Mucosa of descending colon (tissue), 3 donors: ENCODE results near the gene KLF15. TPM values are rescaled to one million over a fixed set of nuclear protein-coding genes. Genes with fewer than 3 reads are reported as not detected.

ENCODE experiments used
- ATAC-seq: fragments of 200-7000 bp; cut with Tn5 transposase; one replicate; pipeline ENCODE4 v1.9.1; 2020; ENCODE audit warnings: mild to moderate bottlenecking, moderate library complexity
- DNase-seq, 3 donors: peaks; one replicate each; pipeline ENCODE4 v3.0.0-alpha.2; 2020
- H3K36me3 ChIP-seq: fragments of 200-600 bp; one replicate; pipeline ENCODE4 v1.8.0; 2021; ENCODE audit warnings: low read depth, mild to moderate bottlenecking
- H3K4me1 ChIP-seq: fragments of 200-600 bp; one replicate; pipeline ENCODE4 v1.8.0; 2021; ENCODE audit warnings: low read depth, mild to moderate bottlenecking
- H3K4me3 ChIP-seq: fragments of 200-600 bp; one replicate; pipeline ENCODE4 v1.8.0; 2021; ENCODE audit warnings: mild to moderate bottlenecking
- H3K9me3 ChIP-seq: fragments of 200-600 bp; one replicate; pipeline ENCODE4 v1.8.0; 2021; ENCODE audit warnings: mild to moderate bottlenecking
- CTCF ChIP-seq: fragments of 200-600 bp; IDR thresholded peaks from one replicate; pipeline ENCODE4 v1.8.0; 2022; ENCODE audit warnings: antibody characterized with exemption, mild to moderate bottlenecking
- intact Hi-C, 2 donors: fragments of 100-400 bp; cut with DNase I in 1 of 2; cut with micrococcal nuclease in 1 of 2; formaldehyde crosslinking; loops; one replicate each; pipeline versions ENCODE4 v1.11.0 to v1.11.1; 2022; cut with DNase I, micrococcal nuclease
- total RNA-seq, 3 donors: library from RNA; stranded (reverse); fragmentation: NEBNext Ultra II Directional in 2 of 3; extraction: Animal tissue kit (Norgen Biotek cat#: 25700) in 2 of 3; gene quantifications; one replicate each; pipeline versions ENCODE4 v1.2.1 to v1.2.4, GENCODE V29; 2021 to 2023
- donor health status: DM: no; HTN: no; CAD: no; lungs with moderate emphysema.
- donor health status: DM: no; HTN: no; CAD: no.
- donor health status: DM: no; HTN: yes; CAD: no.

Gene KLF15
- total RNA-seq, 3 donors from 2014 or later: 1.3 to 21.9 (median 2.0) TPM

- no peaks in the 10 kb centered on the region for H3K36me3 ChIP-seq
- H3K4me3 ChIP-seq: no peak overlapping the region
- ATAC-seq (no peak), DNase-seq (peak in 1 of 3 donors; percentile 4)
- no peaks in the 10 kb centered on the region for H3K4me1 ChIP-seq
- no peak for TF ChIP-seq CTCF
- intact Hi-C loops: no loop called here
- no peaks in the 10 kb centered on the region for H3K9me3 ChIP-seq
Observed at GRCh38 chr3:126313580-126314304, 43.5 kb downstream of the KLF15 start.

DNA sequence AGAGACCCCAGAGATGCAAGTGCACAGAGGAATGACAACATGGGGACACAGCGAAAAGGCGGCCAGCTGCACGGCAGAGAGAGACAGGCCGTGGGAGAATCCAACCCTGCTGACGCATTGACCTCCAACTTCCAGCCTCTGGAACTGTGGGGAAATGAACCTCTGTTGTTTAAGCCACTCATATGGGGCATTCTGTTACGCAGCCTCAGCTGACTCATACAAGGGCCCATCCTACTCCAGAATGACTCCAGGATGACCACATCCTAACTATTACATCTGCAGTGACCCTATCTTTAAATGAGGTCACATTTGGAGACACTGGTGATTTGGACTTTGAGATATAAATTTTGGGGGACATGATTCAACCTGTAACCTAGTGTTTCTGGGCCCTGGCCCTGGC lies 44.0 kb downstream of the KLF15 start:
- DNase-seq (no peak), ATAC-seq (no peak)
- TF ChIP-seq CTCF: no peak
- H3K4me3 ChIP-seq: no peak overlapping the region
- H3K4me1 ChIP-seq: no peaks in the 10 kb centered on the region
- no peaks in the 10 kb centered on the region for H3K9me3 ChIP-seq
- H3K36me3 ChIP-seq: no peaks in the 10 kb centered on the region
- intact Hi-C loops: no loop called here

- intact Hi-C loops: no loop called here
- ATAC-seq (no peak), DNase-seq (no peak)
- TF ChIP-seq CTCF: no peak
- H3K4me3 ChIP-seq: no peak overlapping the region
- H3K36me3 ChIP-seq: no peaks in the 10 kb centered on the region
- H3K9me3 ChIP-seq: no peaks in the 10 kb centered on the region
- no peaks in the 10 kb centered on the region for H3K4me1 ChIP-seq
Observed at GRCh38 chr3:126312341-126312740, 44.9 kb downstream of the KLF15 start.

DNA sequence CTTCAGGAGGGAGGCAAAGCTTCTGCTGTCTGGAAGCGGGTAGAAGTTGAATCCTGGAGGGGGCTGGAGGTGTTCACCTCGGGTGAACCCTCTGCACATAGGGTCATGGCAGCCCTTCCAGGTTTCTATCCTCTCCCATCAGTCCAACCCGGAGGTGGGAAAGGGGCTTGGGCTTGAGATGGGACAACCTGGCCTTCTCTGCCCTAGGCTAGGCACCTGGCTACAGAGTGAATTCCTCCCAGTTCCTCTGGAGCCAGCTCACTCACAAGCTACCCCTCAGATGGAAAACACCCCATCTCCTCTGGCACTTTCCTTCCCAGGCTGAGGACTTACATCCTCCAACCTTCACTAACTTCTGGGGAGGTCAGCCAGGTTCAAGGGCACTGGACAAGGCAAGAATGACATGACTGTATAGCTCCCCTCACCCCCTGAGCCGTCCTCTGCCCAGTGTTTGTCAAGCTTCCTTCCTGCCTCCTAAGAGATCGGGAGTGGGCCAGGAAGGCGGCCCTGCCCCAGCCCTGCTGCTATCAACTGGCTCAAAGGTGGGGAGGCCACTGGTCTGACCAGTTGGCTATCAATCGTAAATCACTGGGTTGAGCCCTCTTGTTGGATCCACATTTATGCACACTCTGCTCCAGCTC lies 45.8 kb downstream of the KLF15 start:
- no peak for DNase-seq
- intact Hi-C loops: no loop called here
- H3K4me3 ChIP-seq: no peak overlapping the region
- no peaks in the 10 kb centered on the region for H3K4me1 ChIP-seq
- H3K9me3 ChIP-seq: no peaks in the 10 kb centered on the region
- H3K36me3 ChIP-seq: no peaks in the 10 kb centered on the region
- TF ChIP-seq CTCF: no peak
- ATAC-seq: no peak

- Histone ChIP-seq H3K4me3 (no peak overlapping the region), H3K36me3 (no peaks in the 10 kb centered on the region), H3K4me1 (no peaks in the 10 kb centered on the region), H3K9me3 (no peaks in the 10 kb centered on the region)
- no peak for TF ChIP-seq CTCF
- intact Hi-C loops: no loop called here
- ATAC-seq (no peak), DNase-seq (no peak)
Observed at GRCh38 chr3:126310816-126311215, 46.4 kb downstream of the KLF15 start.
